WI38 (cell line): Measurements from ENCODE around the gene CDC42.

Source experiments
- H3K4me3 ChIP-seq: 2 replicates; pipeline ENCODE4 v1.5.1; 2011; ENCODE audit warnings: low read depth, mild to moderate bottlenecking, control low read depth, low read length
- CTCF ChIP-seq: IDR thresholded peaks from 2 replicates; pipeline ENCODE4 v1.5.1; 2012; ENCODE audit warnings: low read depth, mild to moderate bottlenecking, control low read depth, low read length

CDC42 gene

GRCh38 chr1:22133931-22134324 is 81.4 kb downstream of the CDC42 start:
- no peak for TF ChIP-seq CTCF
- no peak overlapping the region for H3K4me3 ChIP-seq

DNA sequence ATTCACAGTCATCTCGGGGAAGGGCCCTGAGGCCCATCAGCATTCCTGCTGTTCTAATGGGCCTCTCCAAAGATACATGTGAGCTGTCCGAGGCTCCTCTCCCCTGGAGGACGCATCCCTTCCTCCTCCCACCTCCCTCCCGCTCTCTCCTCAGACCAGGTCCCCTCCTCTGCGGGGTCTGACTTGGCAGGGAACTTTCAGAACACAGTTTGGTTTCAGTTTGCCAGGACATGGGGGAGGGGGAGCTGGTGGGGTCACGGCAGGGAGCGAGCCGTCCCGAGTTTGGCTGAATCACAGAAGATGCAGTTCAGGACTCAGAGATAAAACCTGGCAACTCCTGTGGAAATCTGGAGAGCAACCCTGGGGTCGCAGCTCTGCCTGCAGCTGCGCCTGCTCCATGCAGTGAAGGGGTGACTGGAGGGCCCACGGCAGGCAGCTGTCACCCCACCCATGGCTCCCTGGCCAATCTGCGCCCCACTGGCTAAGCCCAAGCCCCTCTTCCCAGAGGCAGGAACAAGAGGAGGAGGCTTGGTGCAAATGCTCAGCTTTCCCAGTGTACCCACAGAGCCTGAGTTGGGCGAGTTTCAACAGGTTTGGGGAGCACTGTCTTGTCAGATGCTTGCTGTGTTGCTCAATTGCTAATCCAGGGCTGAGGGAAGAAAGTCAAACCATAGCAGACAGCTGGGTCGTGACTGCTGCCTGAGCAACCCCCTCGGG is 84.7 kb downstream of the CDC42 start:
- H3K4me3 ChIP-seq = no peak overlapping the region
- TF ChIP-seq CTCF = no peak

DNA sequence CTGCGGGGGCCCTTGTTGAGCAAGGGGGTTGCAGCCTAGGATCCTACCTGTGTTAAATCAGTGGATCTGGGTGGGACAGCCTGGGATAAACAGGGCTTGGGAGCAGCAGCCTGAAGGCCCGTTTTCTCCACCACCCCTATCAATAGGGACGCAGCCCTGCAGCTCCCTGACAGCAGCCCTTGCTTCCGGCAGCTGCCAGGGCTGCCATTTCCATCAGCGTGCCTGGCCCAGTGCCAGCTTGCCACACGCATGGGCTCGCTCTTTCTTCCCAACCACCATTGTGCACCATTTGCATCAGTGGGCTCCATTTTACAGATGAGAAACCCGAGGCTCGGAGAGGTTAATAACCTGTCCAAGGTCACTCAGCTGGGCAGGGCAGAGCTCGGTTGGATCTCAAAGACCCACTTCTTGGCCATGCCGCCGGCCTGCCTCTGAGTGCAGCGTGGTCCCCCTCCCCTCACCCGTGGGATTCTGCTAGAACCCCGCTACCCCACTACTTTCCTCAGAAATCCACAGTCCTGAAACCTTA is 86.6 kb downstream of the CDC42 start:
- no peak for TF ChIP-seq CTCF
- H3K4me3 ChIP-seq = no peak overlapping the region

- TF ChIP-seq CTCF = no peak
- no peak overlapping the region for H3K4me3 ChIP-seq
Observed at GRCh38 chr1:22139817-22140216, 87.3 kb downstream of the CDC42 start.
